ENCODE measurements around the gene IL22RA1. TPM values are rescaled to one million over a fixed set of nuclear protein-coding genes. Genes with fewer than 3 reads are reported as not detected.

The IL22RA1 gene
- total RNA-seq, 4 donors from 2014 or later: 0.12 to 1.2 (median 0.39) TPM

GRCh38 chr1:24110642-24111261 is 32.2 kb downstream of the IL22RA1 start:
- ATAC-seq (ENCODE audit: low FRiP score) (no peak), DNase-seq (ENCODE audit: low spot score) (no peak)
- TF ChIP-seq, protein P1, sequence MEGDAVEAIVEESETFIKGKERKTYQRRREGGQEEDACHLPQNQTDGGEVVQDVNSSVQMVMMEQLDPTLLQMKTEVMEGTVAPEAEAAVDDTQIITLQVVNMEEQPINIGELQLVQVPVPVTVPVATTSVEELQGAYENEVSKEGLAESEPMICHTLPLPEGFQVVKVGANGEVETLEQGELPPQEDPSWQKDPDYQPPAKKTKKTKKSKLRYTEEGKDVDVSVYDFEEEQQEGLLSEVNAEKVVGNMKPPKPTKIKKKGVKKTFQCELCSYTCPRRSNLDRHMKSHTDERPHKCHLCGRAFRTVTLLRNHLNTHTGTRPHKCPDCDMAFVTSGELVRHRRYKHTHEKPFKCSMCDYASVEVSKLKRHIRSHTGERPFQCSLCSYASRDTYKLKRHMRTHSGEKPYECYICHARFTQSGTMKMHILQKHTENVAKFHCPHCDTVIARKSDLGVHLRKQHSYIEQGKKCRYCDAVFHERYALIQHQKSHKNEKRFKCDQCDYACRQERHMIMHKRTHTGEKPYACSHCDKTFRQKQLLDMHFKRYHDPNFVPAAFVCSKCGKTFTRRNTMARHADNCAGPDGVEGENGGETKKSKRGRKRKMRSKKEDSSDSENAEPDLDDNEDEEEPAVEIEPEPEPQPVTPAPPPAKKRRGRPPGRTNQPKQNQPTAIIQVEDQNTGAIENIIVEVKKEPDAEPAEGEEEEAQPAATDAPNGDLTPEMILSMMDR (IDR thresholded peaks at IDR 0.05): no peak

DNA sequence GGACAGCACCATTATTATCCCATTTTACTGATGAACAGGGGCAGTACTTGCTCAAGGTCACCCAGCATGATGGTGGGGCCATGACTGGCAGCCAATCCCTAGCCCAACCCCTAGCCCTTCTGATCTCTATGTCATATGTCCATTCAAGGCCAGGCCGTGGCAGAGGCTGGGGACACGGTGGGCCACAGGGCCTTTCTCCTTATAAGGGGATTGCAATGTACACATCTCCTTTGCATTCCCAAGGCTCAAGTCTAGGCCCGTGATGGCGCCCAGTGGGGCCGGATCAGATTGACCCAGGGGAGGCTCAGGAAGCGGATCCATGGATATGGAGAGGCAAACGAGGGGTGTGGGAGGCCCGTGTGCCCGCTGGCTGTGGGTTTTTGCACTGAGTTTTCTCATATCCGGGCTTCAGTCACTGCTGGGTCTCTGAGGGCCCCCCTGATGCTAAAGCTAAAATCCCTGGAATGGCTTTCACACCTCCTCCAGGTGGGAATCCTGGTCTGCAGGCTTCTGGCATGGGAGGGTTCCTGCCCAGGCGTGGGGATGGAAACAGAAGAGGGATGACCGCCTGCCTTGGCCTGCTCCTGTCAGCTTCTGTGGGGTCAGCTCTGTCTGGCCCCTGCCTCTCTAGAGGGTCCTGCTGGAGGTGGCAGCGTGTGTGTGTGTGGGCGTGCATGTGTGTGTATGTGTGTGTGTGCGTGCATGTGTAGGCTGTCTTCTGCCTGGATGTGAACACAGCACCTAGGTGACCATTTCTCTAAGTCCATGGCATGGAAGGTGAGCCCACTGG is 33.1 kb downstream of the IL22RA1 start:
- DNase-seq (ENCODE audit: low spot score): no peak
- TF ChIP-seq, protein P1 (IDR thresholded peaks at IDR 0.05): no peak

GRCh38 chr1:24109166-24109483 is 33.8 kb downstream of the IL22RA1 start:
- DNase-seq (ENCODE audit: low spot score) (no peak), ATAC-seq (ENCODE audit: low FRiP score) (no peak)

More for the DNA sequence above, 33.1 kb downstream of the IL22RA1 start:
- no peak for ATAC-seq (ENCODE audit: low FRiP score)

GRCh38 chr1:24108334-24109165 is 34.4 kb downstream of the IL22RA1 start:
- no peak for DNase-seq (ENCODE audit: low spot score)
- TF ChIP-seq, protein P1 (IDR thresholded peaks at IDR 0.05): no peak
- ATAC-seq (ENCODE audit: low FRiP score): no peak

More at GRCh38 chr1:24109166-24109483, 33.8 kb downstream of the IL22RA1 start:
- TF ChIP-seq, protein P1 (IDR thresholded peaks at IDR 0.05): no peak

GRCh38 chr1:24107462-24108138 is 35.3 kb downstream of the IL22RA1 start:
- ATAC-seq (ENCODE audit: low FRiP score) (peak; percentile 71), DNase-seq (ENCODE audit: low spot score) (no peak)
- TF ChIP-seq, protein P1 (IDR thresholded peaks at IDR 0.05): no peak

DNA sequence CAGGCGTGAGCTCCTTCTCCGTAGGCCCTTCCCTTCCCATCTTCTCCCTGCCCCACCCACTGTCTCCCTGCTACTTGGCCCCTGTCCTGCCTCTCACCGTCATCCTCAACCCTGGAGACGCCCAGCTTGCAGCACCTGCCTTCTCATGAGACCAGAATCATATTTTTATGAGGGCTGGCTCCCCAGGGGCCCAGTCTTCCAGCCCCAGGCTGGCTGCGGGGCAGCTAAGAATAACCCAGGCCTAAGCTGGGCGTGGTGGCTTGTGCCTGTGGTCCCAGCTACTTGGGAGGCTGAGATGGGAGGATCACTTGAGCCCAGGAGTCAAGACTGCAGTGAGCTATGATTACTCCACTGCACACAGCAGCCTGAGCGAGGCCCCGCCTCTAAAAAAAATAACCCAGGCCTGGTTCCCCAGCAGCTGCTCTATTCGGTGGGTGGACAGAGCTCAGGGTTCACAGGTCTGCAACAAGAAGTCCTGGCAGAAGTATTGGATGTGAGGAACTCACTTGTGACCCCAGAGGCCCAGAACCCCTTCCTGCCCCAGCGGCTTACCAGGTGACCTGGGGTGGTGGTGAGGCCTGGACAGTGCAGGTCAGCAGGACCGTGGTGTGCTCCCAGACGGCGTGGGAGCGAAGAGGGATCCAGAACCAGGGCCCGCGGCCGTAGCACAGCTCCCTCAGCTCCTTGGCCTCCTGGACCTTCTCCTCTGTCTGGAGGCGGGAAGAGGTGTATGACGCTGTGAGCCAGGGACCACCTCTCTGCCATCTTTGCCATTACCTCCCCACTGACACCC is 37.4 kb downstream of the IL22RA1 start:
- TF ChIP-seq, protein P1 (IDR thresholded peaks at IDR 0.05): no peak
- ATAC-seq (ENCODE audit: low FRiP score) (no peak), DNase-seq (ENCODE audit: low spot score) (no peak)

Measured in omental fat pad (tissue), 4 donors.